NCI-H446 (cell line): ENCODE results near the gene JAK1.
"Not testable (repeated sequence)": the region's sequence is repeated elsewhere in the genome, so short reads cannot be mapped to it uniquely, and the experiment has no call there.

Experiments
- DNase-seq, 2 experiments: peaks; one replicate each; lab custom pipeline; 2025; lab: John Stamatoyannopoulos, UW

The JAK1 gene

GRCh38 chr1:64836802-64837201 is 129.5 kb downstream of the JAK1 start:
- no peak for DNase-seq

DNA sequence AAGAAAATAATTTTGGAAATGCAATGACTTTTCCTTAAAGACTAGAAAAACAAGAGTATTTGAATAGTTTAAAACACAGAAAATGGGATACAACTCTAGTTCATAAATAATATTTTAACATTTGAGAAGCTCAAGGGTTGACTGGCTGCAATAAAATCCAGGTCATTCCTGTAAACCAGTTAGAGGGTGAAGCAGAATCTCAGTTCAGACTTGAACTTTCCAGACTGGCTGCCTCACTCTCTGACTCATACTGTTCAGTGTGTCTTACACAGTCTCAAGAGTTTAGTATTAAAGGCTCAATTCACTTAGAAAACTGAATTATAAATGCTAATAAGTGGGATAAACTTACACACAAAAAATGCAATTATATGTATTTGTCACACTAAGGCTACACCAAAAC is 131.6 kb downstream of the JAK1 start:
- no peak for DNase-seq

DNA sequence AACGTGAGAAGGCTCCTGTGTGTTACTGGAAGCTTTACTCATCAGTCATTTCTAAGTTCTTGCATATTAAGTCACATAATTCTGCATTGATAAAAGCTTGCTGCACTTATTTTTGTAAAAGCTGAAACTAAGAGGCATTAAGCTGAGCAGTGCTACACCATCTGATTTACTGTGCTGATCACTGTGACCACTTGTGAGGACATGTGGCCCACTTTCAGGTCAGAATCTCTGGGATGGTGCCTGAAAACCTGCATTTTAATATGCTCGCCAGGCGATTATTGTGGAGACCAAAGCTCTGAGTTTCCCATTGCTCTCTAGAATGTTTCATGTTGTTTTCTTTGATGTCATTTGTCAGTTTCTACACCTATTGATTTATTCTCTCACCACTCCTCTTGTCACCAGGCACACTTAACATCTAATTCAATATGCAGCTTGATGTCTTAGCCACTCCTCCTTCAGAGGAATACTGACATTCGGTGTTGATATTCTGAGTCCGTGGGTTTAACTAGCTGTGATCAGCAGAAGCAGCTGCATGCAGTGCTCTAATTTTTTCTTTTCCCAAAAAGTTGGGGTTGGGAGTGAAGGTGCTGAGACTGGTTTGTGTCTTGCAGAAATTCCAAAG is 136.2 kb downstream of the JAK1 start:
- DNase-seq, result no peak

- no peak for DNase-seq
These were observed 136.8 kb downstream of the JAK1 start for GRCh38 chr1:64829411-64830029.

DNA sequence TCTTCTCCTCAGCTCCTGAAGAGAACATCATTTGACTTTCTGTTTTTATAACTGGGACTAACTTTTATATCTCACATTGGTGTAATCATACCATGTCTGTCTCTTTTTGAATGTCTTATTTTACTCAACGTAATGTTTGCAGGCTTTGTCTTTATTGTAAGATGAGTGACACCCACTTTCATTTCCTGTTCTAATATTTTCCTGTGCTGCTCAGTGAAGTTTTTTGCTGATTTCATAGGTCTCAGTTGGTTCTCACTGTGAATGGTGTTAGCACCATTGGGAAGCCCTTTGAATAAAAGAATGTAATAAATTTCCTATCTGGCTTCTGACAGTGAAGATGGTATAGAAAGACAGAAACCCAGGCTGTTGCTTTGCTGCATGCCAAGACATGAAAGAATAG is 137.5 kb downstream of the JAK1 start:
- DNase-seq, result no peak

- no peak for DNase-seq
These were observed 139.4 kb downstream of the JAK1 start for GRCh38 chr1:64826991-64827390.

DNA sequence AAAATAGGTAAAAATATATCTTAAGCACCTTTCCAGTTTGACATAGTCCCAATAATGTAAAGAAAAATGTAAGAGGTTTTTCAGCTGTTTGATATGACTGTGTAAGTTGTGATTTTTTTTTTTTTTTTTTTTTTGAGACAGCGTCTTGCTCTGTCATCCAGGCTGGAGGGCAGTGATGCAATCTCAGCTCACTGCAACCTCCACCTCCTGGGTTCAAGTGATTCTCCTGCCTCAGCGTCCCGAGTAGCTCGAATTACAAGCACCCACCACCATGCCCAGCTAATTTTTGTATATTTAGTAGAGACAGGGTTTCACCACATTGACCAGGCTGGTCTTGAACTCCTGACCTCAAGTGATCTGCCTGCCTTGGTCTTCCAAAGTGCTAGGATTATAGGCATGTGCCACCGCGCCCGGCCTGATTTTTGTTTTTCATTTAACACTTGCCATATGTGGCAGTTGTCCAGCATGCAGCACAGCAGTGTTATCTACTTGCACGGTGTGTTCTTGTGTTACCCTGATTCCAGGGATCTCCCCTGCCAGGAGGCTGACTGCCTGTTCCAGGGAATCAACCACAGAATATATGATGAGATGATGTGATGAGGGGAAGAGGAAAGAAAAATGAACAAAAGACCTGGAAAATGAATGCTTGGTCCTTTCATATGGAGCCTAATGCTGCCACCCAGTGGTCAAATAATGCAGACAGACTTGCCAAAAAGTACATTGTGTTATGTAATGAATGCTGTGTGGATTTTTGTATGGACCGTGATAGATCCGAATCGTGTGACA is 142.5 kb downstream of the JAK1 start:
- DNase-seq, result peak; percentile 76 to 92

GRCh38 chr1:64822621-64823020 is 143.7 kb downstream of the JAK1 start:
- no peak for DNase-seq

DNA sequence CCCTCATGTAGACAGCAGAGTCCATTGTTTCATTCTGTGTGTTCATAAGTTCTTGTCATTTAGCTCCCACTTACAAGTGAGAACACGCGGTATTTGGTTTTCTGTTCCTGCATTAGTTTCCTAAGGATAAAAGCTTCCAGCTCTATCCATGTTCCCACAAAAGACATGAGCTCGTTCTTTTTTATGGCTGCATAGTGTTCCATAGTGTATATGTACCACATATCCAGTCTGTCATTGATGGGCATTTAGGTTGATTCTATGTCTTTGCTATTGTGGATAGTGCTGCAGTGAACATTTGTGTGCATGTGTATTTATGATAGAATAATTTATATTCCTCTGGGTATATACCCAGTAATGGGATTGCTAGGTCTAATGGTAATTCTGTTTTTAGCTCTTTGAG is 145.8 kb downstream of the JAK1 start:
- not testable (repeated sequence) for DNase-seq

DNA sequence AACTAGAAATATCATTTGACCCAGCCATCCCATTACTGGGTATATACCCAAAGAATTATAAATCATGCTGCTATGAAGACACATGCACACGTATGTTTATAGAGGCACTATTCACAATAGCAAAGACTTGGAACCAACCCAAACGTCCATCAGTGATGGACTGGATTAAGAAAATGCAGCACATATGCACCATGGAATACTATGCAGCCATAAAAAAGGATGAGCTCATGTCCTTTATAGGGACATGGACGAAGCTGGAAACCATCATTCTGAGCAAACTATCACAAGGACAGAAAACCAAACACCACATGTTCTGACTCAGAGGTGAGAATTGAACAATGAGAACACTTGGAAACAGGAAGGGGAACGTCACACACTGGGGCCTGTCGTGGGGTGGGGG is 149.0 kb downstream of the JAK1 start:
- not testable (repeated sequence) for DNase-seq

DNA sequence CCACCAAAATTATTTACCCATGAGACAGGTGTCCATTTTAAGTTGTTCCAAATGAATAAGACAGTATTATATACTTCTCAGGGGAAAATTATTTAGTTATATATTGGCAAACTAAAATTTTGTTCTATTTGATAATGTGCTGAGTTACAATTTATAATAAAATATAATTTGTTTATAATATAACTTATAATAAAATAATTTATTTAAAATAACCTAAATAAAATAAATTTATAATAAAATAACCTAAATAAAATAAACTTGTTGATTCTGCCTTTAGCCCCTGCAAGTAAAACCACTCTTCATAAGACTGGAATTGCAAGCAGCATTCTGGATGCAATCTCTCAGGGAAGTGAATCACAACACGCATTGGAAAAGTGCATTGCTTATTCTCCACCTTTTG is 151.9 kb downstream of the JAK1 start:
- no peak for DNase-seq

GRCh38 chr1:64811131-64811530 is 155.2 kb downstream of the JAK1 start:
- no peak for DNase-seq

DNA sequence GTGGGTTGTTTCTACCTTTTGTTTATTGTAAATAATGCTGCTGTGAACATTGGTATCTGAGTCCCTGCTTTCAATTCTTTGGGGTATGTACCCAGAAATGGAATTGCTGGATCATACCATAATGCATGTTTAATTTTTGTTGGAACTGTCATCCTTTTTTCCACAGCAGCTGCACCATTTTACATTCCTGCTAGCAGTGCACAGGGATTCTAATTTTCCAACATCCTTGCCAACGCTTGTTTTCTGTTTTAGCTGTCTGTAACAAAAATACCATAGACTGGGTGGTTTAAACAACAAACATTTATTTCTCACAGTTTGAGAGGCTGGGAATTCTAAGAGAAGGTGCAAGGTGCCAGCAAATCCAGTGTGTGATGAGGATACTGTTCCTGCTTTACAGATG is 156.3 kb downstream of the JAK1 start:
- no peak for DNase-seq

DNA sequence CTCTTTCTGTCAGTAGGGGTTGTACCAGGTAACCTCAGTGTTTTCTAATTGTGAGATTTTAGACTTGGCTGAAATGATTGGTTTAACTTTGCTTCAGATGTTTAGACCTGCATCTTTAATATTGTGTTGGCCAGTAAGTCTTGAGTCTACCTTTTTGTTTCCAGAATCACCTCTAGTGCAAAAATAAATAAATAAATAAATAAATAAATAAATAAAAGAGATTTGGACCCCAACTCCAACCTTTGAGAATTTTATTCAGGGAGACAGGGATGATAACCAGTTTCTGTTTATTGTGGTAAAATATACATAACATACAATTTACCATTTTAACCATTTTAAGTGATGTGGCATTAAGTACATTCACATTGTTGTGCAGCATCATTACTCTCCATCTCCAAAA is 157.0 kb downstream of the JAK1 start:
- DNase-seq, result no peak

DNA sequence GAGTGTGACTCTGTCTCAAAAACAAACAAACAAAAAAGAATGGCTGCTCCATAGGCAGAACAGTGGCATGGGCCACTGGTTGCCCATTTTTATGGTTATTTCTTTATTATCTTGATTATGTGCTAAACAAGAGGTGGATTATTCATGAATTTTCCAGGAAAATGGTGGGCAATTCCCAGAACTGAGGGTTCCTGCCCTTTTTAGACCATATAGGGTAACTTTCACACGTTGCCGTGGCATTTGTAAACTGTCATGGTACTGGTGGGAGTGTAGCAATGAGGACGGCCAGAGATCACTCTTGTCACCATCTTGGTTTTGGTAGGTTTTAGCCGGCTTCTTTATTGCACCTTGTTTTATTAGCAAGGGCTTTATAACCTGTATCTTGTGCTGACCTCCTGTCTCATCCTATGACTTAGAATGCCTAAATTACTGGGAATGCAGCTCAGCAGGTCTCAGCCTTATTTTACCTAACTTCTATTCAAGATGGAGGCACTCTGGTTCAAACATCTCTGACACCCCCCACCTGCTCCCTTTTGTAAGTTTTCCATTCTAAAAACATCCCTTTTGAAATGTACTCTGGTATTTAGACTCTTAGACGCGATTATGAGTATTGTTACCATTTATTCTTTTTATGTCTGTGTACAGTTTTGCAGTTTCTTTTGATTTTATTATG is 164.4 kb downstream of the JAK1 start:
- DNase-seq, result no peak

GRCh38 chr1:64798872-64799271 is 167.5 kb downstream of the JAK1 start:
- DNase-seq, result no peak

GRCh38 chr1:64790832-64791487 is 175.4 kb downstream of the JAK1 start:
- DNase-seq, result no peak
